ENCODE results near the gene RHBDD3. TPM values are rescaled to one million over a fixed set of nuclear protein-coding genes. Genes with fewer than 3 reads are reported as not detected.

Gene RHBDD3
- 10 to 100 TPM; 16.5 to 23.4 TPM for total RNA-seq

- Histone ChIP-seq H3K36me3 (peaks cover 29% of the 10 kb centered on the region), H3K4me1 (peaks cover 0 to 53% of the 10 kb centered on the region in 2 donors)
- TF ChIP-seq CTCF (IDR thresholded peaks at IDR 0.05) = no peak
Measured at GRCh38 chr22:29267858-29268510, at the start of gene RHBDD3, which contains the start of gene EWSR1. Gene RHBDD3, minus strand, starts transcription at chr22:29267981. Its CDS starts 2,355 bp downstream, at chr22:29265626. Gene EWSR1, plus strand, starts transcription at chr22:29268268. Its CDS starts 69 bp downstream, at chr22:29268337.

GRCh38 chr22:29316141-29316828 lies 48.5 kb upstream of the RHBDD3 start:
- H3K4me1 ChIP-seq = peaks cover 0 to 46% of the 10 kb centered on the region in 2 donors
- H3K27ac ChIP-seq = no peak overlapping the region
- no peak for TF ChIP-seq CTCF (IDR thresholded peaks at IDR 0.05)
- H3K9me3 ChIP-seq = no peaks in the 10 kb centered on the region
- H3K36me3 ChIP-seq = peaks cover 9% of the 10 kb centered on the region
- peaks cover 0 to 18% of the 10 kb centered on the region in 2 donors for H3K27me3 ChIP-seq
- no peak for DNase-seq (ENCODE audit: low spot score)
- no peak overlapping the region for H3K4me3 ChIP-seq

More at GRCh38 chr22:29267858-29268510, at the start of gene RHBDD3, which contains the start of gene EWSR1:
- Histone ChIP-seq H3K27me3 (no peaks in the 10 kb centered on the region), H3K27ac (peak within 1 kb of the TSS; percentile 99), H3K9me3 (no peaks in the 10 kb centered on the region), H3K4me3 (peak within 1 kb of the TSS; percentile 89 to 93)
- peak; percentile 97 for DNase-seq (ENCODE audit: low spot score)

- Histone ChIP-seq H3K27me3 (peaks cover 0 to 18% of the 10 kb centered on the region in 2 donors), H3K4me3 (peak within 1 kb of the TSS; percentile 22 to 49), H3K36me3 (peaks cover 9% of the 10 kb centered on the region), H3K4me1 (peaks cover 0 to 54% of the 10 kb centered on the region in 2 donors), H3K27ac (no peak within 1 kb of the TSS), H3K9me3 (no peaks in the 10 kb centered on the region)
- no peak for DNase-seq (ENCODE audit: low spot score)
- no peak for TF ChIP-seq CTCF (IDR thresholded peaks at IDR 0.05)
Measured at GRCh38 chr22:29315286-29316140, 47.7 kb upstream of the RHBDD3 start, which contains the start of gene RASL10A. Gene RASL10A, minus strand, starts transcription at chr22:29315697. Its CDS starts 451 bp downstream, at chr22:29315246.

- H3K36me3 ChIP-seq = peaks cover 9% of the 10 kb centered on the region
- H3K27me3 ChIP-seq = peaks cover 0 to 18% of the 10 kb centered on the region in 2 donors
- H3K27ac ChIP-seq = no peak overlapping the region
- DNase-seq (ENCODE audit: low spot score) = no peak
- no peaks in the 10 kb centered on the region for H3K9me3 ChIP-seq
- H3K4me1 ChIP-seq = peaks cover 0 to 62% of the 10 kb centered on the region in 2 donors
- H3K4me3 ChIP-seq = peak overlapping the region; percentile 22 to 49
- no peak for TF ChIP-seq CTCF (IDR thresholded peaks at IDR 0.05)
Measured at GRCh38 chr22:29314537-29315285, 46.9 kb upstream of the RHBDD3 start.

Measured in right atrium auricular region (tissue), 2 donors.